ENCODE results near the gene ZBTB48.

GRCh38 chr1:6614929-6615785 is 35.4 kb downstream of the ZBTB48 start:
- TF ChIP-seq, protein P1, sequence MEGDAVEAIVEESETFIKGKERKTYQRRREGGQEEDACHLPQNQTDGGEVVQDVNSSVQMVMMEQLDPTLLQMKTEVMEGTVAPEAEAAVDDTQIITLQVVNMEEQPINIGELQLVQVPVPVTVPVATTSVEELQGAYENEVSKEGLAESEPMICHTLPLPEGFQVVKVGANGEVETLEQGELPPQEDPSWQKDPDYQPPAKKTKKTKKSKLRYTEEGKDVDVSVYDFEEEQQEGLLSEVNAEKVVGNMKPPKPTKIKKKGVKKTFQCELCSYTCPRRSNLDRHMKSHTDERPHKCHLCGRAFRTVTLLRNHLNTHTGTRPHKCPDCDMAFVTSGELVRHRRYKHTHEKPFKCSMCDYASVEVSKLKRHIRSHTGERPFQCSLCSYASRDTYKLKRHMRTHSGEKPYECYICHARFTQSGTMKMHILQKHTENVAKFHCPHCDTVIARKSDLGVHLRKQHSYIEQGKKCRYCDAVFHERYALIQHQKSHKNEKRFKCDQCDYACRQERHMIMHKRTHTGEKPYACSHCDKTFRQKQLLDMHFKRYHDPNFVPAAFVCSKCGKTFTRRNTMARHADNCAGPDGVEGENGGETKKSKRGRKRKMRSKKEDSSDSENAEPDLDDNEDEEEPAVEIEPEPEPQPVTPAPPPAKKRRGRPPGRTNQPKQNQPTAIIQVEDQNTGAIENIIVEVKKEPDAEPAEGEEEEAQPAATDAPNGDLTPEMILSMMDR (IDR thresholded peaks at IDR 0.05): no peak
- TF ChIP-seq POLR2A (IDR thresholded peaks at IDR 0.05) (no peak), EP300 (IDR thresholded peaks at IDR 0.05) (no peak)

Measured in stomach (tissue), 4 donors.